Measurements from ENCODE around the gene ATF7IP2.
"Not testable (repeated sequence)": the region's sequence is repeated elsewhere in the genome, so short reads cannot be mapped to it uniquely, and the experiment has no call there.

The ATF7IP2 gene

GRCh38 chr16:10373556-10373955 lies 12.3 kb upstream of the ATF7IP2 start:
- FAIRE-seq = no peak
- no peak for DNase-seq (ENCODE audit: insufficient read length, low spot score)

GRCh38 chr16:10376229-10376628 lies 9.6 kb upstream of the ATF7IP2 start:
- no peak for DNase-seq (ENCODE audit: insufficient read length, low spot score)
- FAIRE-seq = no peak

- no peak for DNase-seq (ENCODE audit: insufficient read length, low spot score)
- FAIRE-seq = no peak
These were observed 2.2 kb upstream of the ATF7IP2 start for GRCh38 chr16:10383626-10384025.

GRCh38 chr16:10386517-10387100 lies 748 bp downstream of the ATF7IP2 start:
- no peak for FAIRE-seq

GRCh38 chr16:10387188-10387617 lies 1.3 kb downstream of the ATF7IP2 start:
- no peak for DNase-seq (ENCODE audit: insufficient read length, low spot score)
- no peak for FAIRE-seq

More at GRCh38 chr16:10386517-10387100, 748 bp downstream of the ATF7IP2 start:
- DNase-seq (ENCODE audit: insufficient read length, low spot score) = no peak

- DNase-seq (ENCODE audit: insufficient read length, low spot score) = no peak
These were observed 3.1 kb downstream of the ATF7IP2 start for GRCh38 chr16:10388988-10389387.

GRCh38 chr16:10390330-10390729 lies 4.5 kb downstream of the ATF7IP2 start:
- FAIRE-seq = no peak
- DNase-seq (ENCODE audit: insufficient read length, low spot score) = no peak

More at GRCh38 chr16:10388988-10389387, 3.1 kb downstream of the ATF7IP2 start:
- no peak for FAIRE-seq

GRCh38 chr16:10390867-10391266 lies 5.0 kb downstream of the ATF7IP2 start:
- no peak for DNase-seq (ENCODE audit: insufficient read length, low spot score)
- FAIRE-seq = no peak

- DNase-seq (ENCODE audit: insufficient read length, low spot score) (no peak), FAIRE-seq (no peak)
These were observed 5.5 kb downstream of the ATF7IP2 start for GRCh38 chr16:10391339-10391738.

- FAIRE-seq (no peak), DNase-seq (ENCODE audit: insufficient read length, low spot score) (no peak)
These were observed 17.1 kb downstream of the ATF7IP2 start for GRCh38 chr16:10402975-10403374.

GRCh38 chr16:10405386-10405939 lies 19.6 kb downstream of the ATF7IP2 start:
- FAIRE-seq = peak; percentile 4
- DNase-seq (ENCODE audit: insufficient read length, low spot score) = no peak

- FAIRE-seq (no peak), DNase-seq (ENCODE audit: insufficient read length, low spot score) (no peak)
These were observed 23.0 kb downstream of the ATF7IP2 start for GRCh38 chr16:10408824-10409381.

GRCh38 chr16:10409713-10410112 lies 23.9 kb downstream of the ATF7IP2 start:
- DNase-seq (ENCODE audit: insufficient read length, low spot score); FAIRE-seq: not testable (repeated sequence)

GRCh38 chr16:10410469-10410868 lies 24.6 kb downstream of the ATF7IP2 start:
- FAIRE-seq = no peak
- no peak for DNase-seq (ENCODE audit: insufficient read length, low spot score)

GRCh38 chr16:10412935-10413601 lies 27.2 kb downstream of the ATF7IP2 start:
- DNase-seq (ENCODE audit: insufficient read length, low spot score) (no peak), FAIRE-seq (no peak)

- not testable (repeated sequence) for DNase-seq (ENCODE audit: insufficient read length, low spot score); FAIRE-seq
These were observed 32.3 kb downstream of the ATF7IP2 start for GRCh38 chr16:10418204-10418603.

- FAIRE-seq (no peak), DNase-seq (ENCODE audit: insufficient read length, low spot score) (no peak)
These were observed 33.8 kb downstream of the ATF7IP2 start for GRCh38 chr16:10419701-10420100.

GRCh38 chr16:10421596-10421995 lies 35.7 kb downstream of the ATF7IP2 start:
- no peak for DNase-seq (ENCODE audit: insufficient read length, low spot score)
- no peak for FAIRE-seq

- no peak for FAIRE-seq
- DNase-seq (ENCODE audit: insufficient read length, low spot score) = no peak
These were observed 42.7 kb downstream of the ATF7IP2 start for GRCh38 chr16:10428433-10429168.

GRCh38 chr16:10429299-10429969 lies 43.6 kb downstream of the ATF7IP2 start:
- FAIRE-seq; DNase-seq (ENCODE audit: insufficient read length, low spot score): not testable (repeated sequence)
